ENCODE data around the gene ABCC1. TPM values are rescaled to one million over a fixed set of nuclear protein-coding genes. Genes with fewer than 3 reads are reported as not detected.

Gene ABCC1
- total RNA-seq, 1 experiment from 2014 or later = 16.1 TPM

DNA sequence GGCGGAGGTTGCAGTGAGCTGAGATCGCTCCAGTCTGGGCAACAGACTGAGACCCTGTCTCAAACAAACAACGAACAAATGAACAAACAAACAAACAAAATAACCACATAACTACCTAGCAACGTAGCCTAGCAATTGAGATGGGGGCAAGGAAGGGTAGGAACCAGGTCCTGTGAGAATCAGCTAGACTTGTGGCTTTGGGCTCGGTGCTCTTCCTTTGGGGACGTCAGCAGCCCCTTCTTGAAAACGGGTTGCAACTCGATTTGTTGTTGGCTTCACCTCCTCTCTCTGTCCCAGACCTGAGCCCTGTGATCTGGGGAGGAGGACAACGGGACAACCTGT, 72.2 kb downstream of the ABCC1 start:
- ChIA-PET POLR2A (ENCODE audit: unreplicated experiment) (no interaction called here), CTCF (no interaction called here)
- Histone ChIP-seq H3K27ac (ENCODE audit: low read length) (peak overlapping the region; percentile 62), H2AFZ (ENCODE audit: low read length) (no peak overlapping the region), H4K20me1 (ENCODE audit: low read length) (no peaks in the 10 kb centered on the region), H3K4me2 (ENCODE audit: low read length) (peak overlapping the region; percentile 41), H3K9ac (ENCODE audit: low read length) (0 out of 2 replicates have a peak overlapping the region, but pooled peaks have one; percentile 5), H3K4me1 (ENCODE audit: insufficient read depth, low read length) (peaks cover 71% of the 10 kb centered on the region), H3F3A (ENCODE audit: low read length, unreplicated experiment) (no peaks in the 10 kb centered on the region), H3K36me3 (ENCODE audit: low read depth, low read length) (peaks cover 6% of the 10 kb centered on the region), H3K9me3 (ENCODE audit: low read length) (no peaks in the 10 kb centered on the region), H3K79me2 (ENCODE audit: low read length) (peaks cover 21% of the 10 kb centered on the region), H3K4me3 (ENCODE audit: low read length) (no peak overlapping the region), H3K9me2 (replicated peaks; ENCODE audit: low read length) (no peaks in the 10 kb centered on the region), H3K27me3 (ENCODE audit: low read length) (no peaks in the 10 kb centered on the region)
- ATAC-seq = no peak
- no TSS peak for BruUV-seq (replicated peaks)
- TF ChIP-seq EZH2phosphoT487 (IDR thresholded peaks at IDR 0.05; ENCODE audit: borderline replicate concordance, low read length) = no peak
- intact Hi-C loops (cut with micrococcal nuclease) = no loop called here
- no peak for DNase-seq

DNA sequence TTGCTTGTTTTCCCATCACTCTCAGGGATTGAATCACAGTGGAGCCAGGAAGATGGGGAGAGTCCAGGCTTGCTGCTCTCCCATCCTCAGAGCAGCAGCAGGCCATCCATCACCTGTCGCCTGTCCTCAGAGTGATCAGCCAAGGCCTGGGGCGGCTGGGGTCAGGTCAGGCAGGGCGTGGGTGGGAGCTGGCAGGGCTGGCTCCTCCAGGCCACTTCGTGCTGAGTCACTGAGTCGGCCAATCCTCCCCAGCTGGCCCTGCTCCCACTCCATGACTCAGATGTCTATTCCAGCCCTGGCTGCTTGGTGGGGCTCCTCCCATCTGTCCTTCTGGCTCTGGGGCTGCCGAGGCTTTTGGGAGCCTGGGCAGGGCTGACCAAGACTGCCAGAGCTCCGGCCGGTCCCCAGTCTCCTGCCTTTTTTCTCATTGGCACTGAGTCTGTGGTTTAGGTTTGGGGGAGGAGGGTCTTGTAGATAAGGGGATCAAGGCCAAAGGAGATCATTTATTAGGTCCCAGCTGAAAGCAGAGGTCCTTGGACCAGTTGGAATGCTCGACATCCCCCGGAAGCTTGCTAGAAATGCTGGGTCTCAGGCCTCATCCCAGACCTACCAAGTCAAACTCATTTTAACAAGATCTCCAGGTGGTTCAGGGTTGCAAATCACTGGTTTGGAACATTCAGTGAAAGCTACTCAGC, 72.7 kb downstream of the ABCC1 start:
- no peak overlapping the region for H3K4me3 ChIP-seq (ENCODE audit: low read length)
- no peaks in the 10 kb centered on the region for H3F3A ChIP-seq (ENCODE audit: low read length, unreplicated experiment)
- H3K9me2 ChIP-seq (replicated peaks; ENCODE audit: low read length) = no peaks in the 10 kb centered on the region
- H3K9me3 ChIP-seq (ENCODE audit: low read length) = no peaks in the 10 kb centered on the region
- H3K4me2 ChIP-seq (ENCODE audit: low read length) = peak overlapping the region; percentile 63
- intact Hi-C loops (cut with micrococcal nuclease) = no loop called here
- peaks cover 6% of the 10 kb centered on the region for H3K36me3 ChIP-seq (ENCODE audit: low read depth, low read length)
- H3K9ac ChIP-seq (ENCODE audit: low read length) = peak overlapping the region; percentile 5; the same call in 1 of the 2 replicates
- ChIA-PET CTCF (no interaction called here), POLR2A (ENCODE audit: unreplicated experiment) (no interaction called here)
- BruUV-seq (replicated peaks) = no TSS peak
- ATAC-seq (peak; percentile 84), DNase-seq (peak; percentile 95)
- H3K4me1 ChIP-seq (ENCODE audit: insufficient read depth, low read length) = peaks cover 70% of the 10 kb centered on the region
- no peaks in the 10 kb centered on the region for H3K27me3 ChIP-seq (ENCODE audit: low read length)
- no peak for TF ChIP-seq EZH2 (IDR thresholded peaks at IDR 0.05; ENCODE audit: low read length, unreplicated experiment)
- TF ChIP-seq, protein P1, sequence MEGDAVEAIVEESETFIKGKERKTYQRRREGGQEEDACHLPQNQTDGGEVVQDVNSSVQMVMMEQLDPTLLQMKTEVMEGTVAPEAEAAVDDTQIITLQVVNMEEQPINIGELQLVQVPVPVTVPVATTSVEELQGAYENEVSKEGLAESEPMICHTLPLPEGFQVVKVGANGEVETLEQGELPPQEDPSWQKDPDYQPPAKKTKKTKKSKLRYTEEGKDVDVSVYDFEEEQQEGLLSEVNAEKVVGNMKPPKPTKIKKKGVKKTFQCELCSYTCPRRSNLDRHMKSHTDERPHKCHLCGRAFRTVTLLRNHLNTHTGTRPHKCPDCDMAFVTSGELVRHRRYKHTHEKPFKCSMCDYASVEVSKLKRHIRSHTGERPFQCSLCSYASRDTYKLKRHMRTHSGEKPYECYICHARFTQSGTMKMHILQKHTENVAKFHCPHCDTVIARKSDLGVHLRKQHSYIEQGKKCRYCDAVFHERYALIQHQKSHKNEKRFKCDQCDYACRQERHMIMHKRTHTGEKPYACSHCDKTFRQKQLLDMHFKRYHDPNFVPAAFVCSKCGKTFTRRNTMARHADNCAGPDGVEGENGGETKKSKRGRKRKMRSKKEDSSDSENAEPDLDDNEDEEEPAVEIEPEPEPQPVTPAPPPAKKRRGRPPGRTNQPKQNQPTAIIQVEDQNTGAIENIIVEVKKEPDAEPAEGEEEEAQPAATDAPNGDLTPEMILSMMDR (conservative IDR thresholded peaks at IDR 0.05; ENCODE audit: low read depth, low read length) = no peak
- no peak for TF ChIP-seq EZH2phosphoT487 (IDR thresholded peaks at IDR 0.05; ENCODE audit: borderline replicate concordance, low read length)
- H4K20me1 ChIP-seq (ENCODE audit: low read length) = no peaks in the 10 kb centered on the region
- no peak overlapping the region for H2AFZ ChIP-seq (ENCODE audit: low read length)
- peaks cover 25% of the 10 kb centered on the region for H3K79me2 ChIP-seq (ENCODE audit: low read length)
- peak overlapping the region; percentile 62 for H3K27ac ChIP-seq (ENCODE audit: low read length)

DNA sequence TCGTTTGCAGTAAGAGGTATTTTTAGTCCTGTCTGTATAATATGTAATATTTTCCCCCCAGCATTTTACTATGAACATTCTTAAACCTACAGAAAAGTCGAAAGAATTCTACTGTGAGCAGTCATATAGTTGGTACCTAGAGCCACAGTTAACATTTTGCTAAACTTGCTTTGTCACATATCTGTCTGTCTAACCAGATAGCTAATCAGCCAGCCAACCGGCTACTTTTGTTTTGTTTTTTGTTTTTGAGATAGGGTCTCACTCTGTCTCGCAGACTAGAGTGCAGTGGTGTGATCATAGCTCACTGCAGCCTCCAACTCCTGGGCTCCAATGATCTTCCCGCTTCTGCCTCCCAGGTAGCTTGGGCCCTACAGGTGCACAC, 73.3 kb downstream of the ABCC1 start:
- no peak for DNase-seq
- Histone ChIP-seq H3K79me2 (ENCODE audit: low read length) (peaks cover 29% of the 10 kb centered on the region), H3K4me3 (ENCODE audit: low read length) (no peak overlapping the region), H3K9ac (ENCODE audit: low read length) (no peak overlapping the region; the same call in 1 of the 2 replicates), H3K4me2 (ENCODE audit: low read length) (peak overlapping the region; percentile 63; the same call in 1 of the 2 replicates), H3K4me1 (ENCODE audit: insufficient read depth, low read length) (peaks cover 68% of the 10 kb centered on the region), H3K9me3 (ENCODE audit: low read length) (no peaks in the 10 kb centered on the region), H3K9me2 (replicated peaks; ENCODE audit: low read length) (no peaks in the 10 kb centered on the region), H3F3A (ENCODE audit: low read length, unreplicated experiment) (no peaks in the 10 kb centered on the region), H4K20me1 (ENCODE audit: low read length) (no peaks in the 10 kb centered on the region), H3K36me3 (ENCODE audit: low read depth, low read length) (peaks cover 6% of the 10 kb centered on the region), H3K27me3 (ENCODE audit: low read length) (no peaks in the 10 kb centered on the region), H2AFZ (ENCODE audit: low read length) (no peak overlapping the region), H3K27ac (ENCODE audit: low read length) (peak overlapping the region; percentile 46)
- intact Hi-C loops (cut with micrococcal nuclease) = no loop called here
- ChIA-PET POLR2A (ENCODE audit: unreplicated experiment) (no interaction called here), CTCF (no interaction called here)
- no TSS peak for BruUV-seq (replicated peaks)
- ATAC-seq = no peak
- TF ChIP-seq, protein P1 (conservative IDR thresholded peaks at IDR 0.05; ENCODE audit: low read depth, low read length) = no peak
- no peak for TF ChIP-seq EZH2 (IDR thresholded peaks at IDR 0.05; ENCODE audit: low read length, unreplicated experiment)
- TF ChIP-seq EZH2phosphoT487 (IDR thresholded peaks at IDR 0.05; ENCODE audit: borderline replicate concordance, low read length) = no peak

Data from PC-3 (cell line).